Measurements from ENCODE around the gene ITPR3.
A peak's percentile ranks its signal among the peaks of the same experiment; 100 is the strongest.

ITPR3 gene

DNA sequence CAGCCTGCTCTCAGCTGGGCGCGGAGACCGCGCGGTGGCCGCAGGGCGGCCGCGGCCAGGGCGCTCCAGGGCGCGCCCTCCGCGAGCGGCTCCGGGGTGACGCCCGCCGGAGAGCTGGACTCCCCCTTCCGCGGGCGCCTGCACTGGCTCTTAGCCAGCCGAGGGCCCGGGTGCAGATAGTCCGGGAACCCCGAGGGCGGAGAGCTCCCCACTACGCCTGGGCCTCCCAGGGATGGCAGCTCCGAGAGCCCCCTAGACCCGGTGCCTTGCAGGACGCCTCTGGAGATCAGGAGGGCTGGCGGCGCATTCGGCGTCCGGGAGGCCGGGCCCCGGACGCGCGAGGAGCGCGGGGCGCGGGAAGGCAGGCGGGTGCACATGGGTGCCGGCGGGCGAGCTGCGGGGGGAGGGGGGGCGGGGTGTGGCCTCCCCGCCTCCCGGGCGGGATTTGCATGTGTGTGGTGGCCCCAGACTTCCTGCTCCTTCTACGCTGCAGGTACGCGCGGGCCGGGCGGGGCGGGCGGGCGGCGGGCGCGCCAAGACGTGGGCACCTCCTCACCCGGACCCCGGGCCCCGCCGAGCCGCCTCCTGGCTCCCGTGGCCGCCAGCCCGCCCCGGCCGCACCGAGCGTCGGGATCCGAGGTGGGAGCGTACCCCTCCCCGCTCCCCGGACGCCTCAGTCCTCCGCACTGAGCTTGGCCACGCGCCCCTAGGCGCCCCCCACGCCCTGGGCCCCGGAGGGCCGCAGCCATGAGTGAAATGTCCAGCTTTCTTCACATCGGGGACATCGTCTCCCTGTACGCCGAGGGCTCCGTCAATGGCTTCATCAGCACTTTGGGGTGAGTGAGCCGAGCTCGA, at the start of gene ITPR3:
Gene ITPR3 (plus strand): TSS at position 467 of the 855 bp plus-strand sequence. CDS start 281 bp downstream, at position 748.
- H3K27me3 ChIP-seq (replicated peaks; ENCODE audit: control insufficient read depth, insufficient read depth, low read length): no peaks in the 10 kb centered on the region
- H3K36me3 ChIP-seq (ENCODE audit: control insufficient read depth, insufficient read depth, low read length): peaks cover 1% of the 10 kb centered on the region
- peak within 1 kb of the TSS; percentile 79 for H3K4me3 ChIP-seq (replicated peaks; ENCODE audit: low read depth, low read length)
- TF ChIP-seq, protein P1, sequence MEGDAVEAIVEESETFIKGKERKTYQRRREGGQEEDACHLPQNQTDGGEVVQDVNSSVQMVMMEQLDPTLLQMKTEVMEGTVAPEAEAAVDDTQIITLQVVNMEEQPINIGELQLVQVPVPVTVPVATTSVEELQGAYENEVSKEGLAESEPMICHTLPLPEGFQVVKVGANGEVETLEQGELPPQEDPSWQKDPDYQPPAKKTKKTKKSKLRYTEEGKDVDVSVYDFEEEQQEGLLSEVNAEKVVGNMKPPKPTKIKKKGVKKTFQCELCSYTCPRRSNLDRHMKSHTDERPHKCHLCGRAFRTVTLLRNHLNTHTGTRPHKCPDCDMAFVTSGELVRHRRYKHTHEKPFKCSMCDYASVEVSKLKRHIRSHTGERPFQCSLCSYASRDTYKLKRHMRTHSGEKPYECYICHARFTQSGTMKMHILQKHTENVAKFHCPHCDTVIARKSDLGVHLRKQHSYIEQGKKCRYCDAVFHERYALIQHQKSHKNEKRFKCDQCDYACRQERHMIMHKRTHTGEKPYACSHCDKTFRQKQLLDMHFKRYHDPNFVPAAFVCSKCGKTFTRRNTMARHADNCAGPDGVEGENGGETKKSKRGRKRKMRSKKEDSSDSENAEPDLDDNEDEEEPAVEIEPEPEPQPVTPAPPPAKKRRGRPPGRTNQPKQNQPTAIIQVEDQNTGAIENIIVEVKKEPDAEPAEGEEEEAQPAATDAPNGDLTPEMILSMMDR (IDR thresholded peaks at IDR 0.05; ENCODE audit: insufficient read depth, low read length, poor library complexity, severe bottlenecking): no peak
- peak; percentile 95 for DNase-seq (ENCODE audit: extremely low read depth, insufficient read length)

DNA sequence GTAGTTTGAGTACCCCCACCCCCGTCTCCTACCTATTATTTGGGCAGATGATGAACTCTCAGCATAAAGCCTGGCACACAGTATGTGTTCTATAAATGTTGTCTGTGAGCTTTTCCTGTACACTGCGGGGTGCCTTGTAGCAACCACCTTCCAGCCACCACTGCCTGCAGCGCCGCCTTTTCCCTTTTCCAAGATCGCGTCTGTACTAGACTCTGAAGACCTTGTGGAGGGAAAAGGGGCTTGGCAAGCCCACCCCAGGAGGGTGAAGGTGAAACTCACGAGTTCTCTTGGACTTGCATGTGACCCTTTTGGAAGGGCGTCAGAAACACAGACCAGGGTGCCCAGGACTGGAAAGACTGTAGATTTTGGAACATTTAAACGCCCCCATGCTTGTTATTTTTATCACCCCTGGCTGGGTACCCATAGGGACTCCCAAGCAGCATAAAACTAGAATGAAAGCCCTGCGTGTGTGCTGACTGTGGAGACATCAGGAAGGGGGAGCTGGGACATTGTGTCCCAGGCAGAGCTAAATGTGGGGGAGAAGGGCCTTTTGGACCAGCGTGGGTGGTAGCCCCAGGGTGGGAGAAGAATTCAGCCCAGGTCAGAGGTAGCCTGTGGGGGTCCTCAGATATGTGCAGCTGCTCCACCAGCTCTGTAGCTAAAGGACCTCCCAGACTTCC, 49.3 kb upstream of the ITPR3 start:
- Histone ChIP-seq H3K27me3 (replicated peaks; ENCODE audit: control insufficient read depth, insufficient read depth, low read length) (no peaks in the 10 kb centered on the region), H3K4me3 (replicated peaks; ENCODE audit: low read depth, low read length) (peak overlapping the region; percentile 65), H3K36me3 (ENCODE audit: control insufficient read depth, insufficient read depth, low read length) (peaks cover 28% of the 10 kb centered on the region)
- no peak for DNase-seq (ENCODE audit: extremely low read depth, insufficient read length)
- TF ChIP-seq, protein P1 (IDR thresholded peaks at IDR 0.05; ENCODE audit: insufficient read depth, low read length, poor library complexity, severe bottlenecking): no peak

DNA sequence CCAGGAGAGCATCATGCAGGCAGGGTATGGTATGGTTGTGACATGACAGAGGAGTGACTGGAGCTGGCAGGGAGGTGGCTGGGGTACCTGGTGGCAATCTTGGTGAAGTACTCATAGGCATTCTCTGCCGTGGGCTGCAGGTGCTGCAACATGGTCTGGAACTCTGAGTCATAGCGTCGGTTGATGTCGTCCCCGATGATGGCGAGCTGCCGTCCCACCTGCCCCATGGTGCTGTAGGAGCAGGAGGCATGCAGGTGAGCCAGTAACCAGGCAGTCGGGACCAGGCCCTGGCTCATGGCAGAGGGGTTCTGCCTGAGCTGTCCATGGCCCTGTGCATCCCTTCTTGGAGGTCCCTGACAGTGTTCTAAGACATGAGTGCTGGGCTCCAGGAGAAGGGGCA, 45.9 kb upstream of the ITPR3 start:
- Histone ChIP-seq H3K27me3 (replicated peaks; ENCODE audit: control insufficient read depth, insufficient read depth, low read length) (no peaks in the 10 kb centered on the region), H3K4me3 (replicated peaks; ENCODE audit: low read depth, low read length) (no peak overlapping the region), H3K36me3 (ENCODE audit: control insufficient read depth, insufficient read depth, low read length) (peaks cover 39% of the 10 kb centered on the region)
- TF ChIP-seq, protein P1 (IDR thresholded peaks at IDR 0.05; ENCODE audit: insufficient read depth, low read length, poor library complexity, severe bottlenecking): no peak
- no peak for DNase-seq (ENCODE audit: extremely low read depth, insufficient read length)

DNA sequence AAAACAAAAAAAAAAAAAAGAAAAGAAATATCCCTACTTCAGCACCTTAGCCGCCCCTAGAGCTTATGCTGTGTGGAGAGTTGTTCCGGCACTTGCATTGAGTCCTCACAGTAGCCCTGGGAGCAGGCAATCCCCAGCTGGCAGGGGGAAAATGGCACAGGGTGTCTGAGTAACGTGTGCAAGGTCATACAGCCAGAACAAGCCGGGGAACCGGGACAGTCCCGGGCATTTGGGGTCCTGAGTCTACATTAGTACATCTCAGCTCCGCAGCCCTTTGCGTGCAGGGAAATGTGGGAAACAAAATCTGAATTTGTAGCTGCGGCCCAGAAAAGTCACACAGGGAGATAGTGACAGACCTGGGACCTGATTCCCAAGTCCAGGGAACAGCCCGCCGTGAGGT, 44.5 kb upstream of the ITPR3 start:
- DNase-seq (ENCODE audit: extremely low read depth, insufficient read length): no peak
- peaks cover 39% of the 10 kb centered on the region for H3K36me3 ChIP-seq (ENCODE audit: control insufficient read depth, insufficient read depth, low read length)
- H3K27me3 ChIP-seq (replicated peaks; ENCODE audit: control insufficient read depth, insufficient read depth, low read length): no peaks in the 10 kb centered on the region
- no peak overlapping the region for H3K4me3 ChIP-seq (replicated peaks; ENCODE audit: low read depth, low read length)
- TF ChIP-seq, protein P1 (IDR thresholded peaks at IDR 0.05; ENCODE audit: insufficient read depth, low read length, poor library complexity, severe bottlenecking): no peak

DNA sequence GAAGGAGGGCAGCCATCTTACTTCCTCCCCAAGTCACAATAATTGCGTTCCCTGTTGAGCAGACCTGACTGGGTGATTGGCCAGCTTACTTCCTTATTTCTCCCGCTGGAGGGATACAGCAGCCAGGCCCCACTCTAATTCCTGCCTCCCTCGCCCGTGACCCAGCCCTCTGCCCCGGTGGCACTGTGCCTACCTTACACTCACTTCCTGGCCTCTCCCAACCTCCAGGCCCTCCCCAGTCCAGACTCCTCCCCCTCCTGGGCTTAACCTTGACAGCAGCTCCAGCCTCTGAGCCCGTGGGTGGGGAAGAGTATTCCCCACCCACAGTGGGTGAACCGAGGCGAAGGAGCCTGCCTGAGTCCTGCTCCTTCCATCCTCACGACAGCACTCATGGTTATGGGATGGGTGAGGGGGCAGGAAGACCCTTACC, 44.0 kb upstream of the ITPR3 start:
- Histone ChIP-seq H3K4me3 (replicated peaks; ENCODE audit: low read depth, low read length) (no peak overlapping the region), H3K36me3 (ENCODE audit: control insufficient read depth, insufficient read depth, low read length) (peaks cover 37% of the 10 kb centered on the region), H3K27me3 (replicated peaks; ENCODE audit: control insufficient read depth, insufficient read depth, low read length) (no peaks in the 10 kb centered on the region)
- TF ChIP-seq, protein P1 (IDR thresholded peaks at IDR 0.05; ENCODE audit: insufficient read depth, low read length, poor library complexity, severe bottlenecking): no peak
- DNase-seq (ENCODE audit: extremely low read depth, insufficient read length): no peak

Measured in GM06990 (cell line).